NB4 (cell line): Measurements from ENCODE around the gene TMEM253.
A peak's percentile ranks its signal among the peaks of the same experiment; 100 is the strongest.

Source experiments
- DNase-seq: peaks from one replicate; pipeline ENCODE4 v3.0.0; 2010; ENCODE audit warnings: low read depth
- H3K4me3 ChIP-seq: one replicate; pipeline ENCODE4 v1.5.1; 2011; ENCODE audit warnings: mild to moderate bottlenecking, low read depth, low read length, moderate library complexity
- CTCF ChIP-seq: IDR thresholded peaks from one replicate; pipeline ENCODE4 v1.5.1; 2012; ENCODE audit warnings: low read depth, low read length
- MYC ChIP-seq: IDR thresholded peaks from 2 replicates; pipeline ENCODE4 v1.6.1; 2011; ENCODE audit warnings: low read depth, low read length
- POLR2A ChIP-seq: IDR thresholded peaks from 2 replicates; pipeline ENCODE4 v1.6.1; 2011; ENCODE audit warnings: mild to moderate bottlenecking; ENCODE audit not compliant: insufficient read length; ENCODE audit errors: extremely low read depth
- TF ChIP-seq, protein P1 (sequence below): IDR thresholded peaks from 2 replicates; pipeline ENCODE4 v1.6.1; 2011; ENCODE audit warnings: low read depth, low read length

TMEM253 gene

GRCh38 chr14:21061347-21061668, 39.6 kb upstream of the TMEM253 start:
- H3K4me3 ChIP-seq: no peak overlapping the region
- no peak for DNase-seq
- TF ChIP-seq POLR2A (no peak), MYC (no peak), CTCF (no peak)
- TF ChIP-seq, protein P1, sequence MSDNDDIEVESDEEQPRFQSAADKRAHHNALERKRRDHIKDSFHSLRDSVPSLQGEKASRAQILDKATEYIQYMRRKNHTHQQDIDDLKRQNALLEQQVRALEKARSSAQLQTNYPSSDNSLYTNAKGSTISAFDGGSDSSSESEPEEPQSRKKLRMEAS: no peak

DNA sequence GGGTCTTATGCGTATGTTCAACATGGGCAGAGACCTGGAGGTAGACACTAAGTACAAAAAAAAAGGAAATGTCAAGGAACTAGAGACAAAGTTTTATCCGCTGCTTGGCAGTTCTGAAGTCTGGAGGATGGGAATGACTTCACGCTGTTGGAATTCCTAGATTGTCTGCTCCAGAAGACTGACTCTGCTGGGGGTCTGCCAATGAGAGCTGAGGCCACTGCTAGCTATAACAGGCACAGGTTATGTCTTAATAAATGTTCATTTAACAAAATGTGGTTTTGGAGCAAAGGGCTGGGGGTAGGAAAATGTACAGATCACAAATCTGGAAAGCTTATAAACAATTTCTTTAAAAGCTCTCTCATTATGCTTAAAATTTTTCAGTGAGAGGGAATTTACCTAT, 37.4 kb upstream of the TMEM253 start:
- TF ChIP-seq MYC (no peak), CTCF (no peak), POLR2A (no peak)
- TF ChIP-seq, protein P1: no peak
- no peak overlapping the region for H3K4me3 ChIP-seq
- no peak for DNase-seq

DNA sequence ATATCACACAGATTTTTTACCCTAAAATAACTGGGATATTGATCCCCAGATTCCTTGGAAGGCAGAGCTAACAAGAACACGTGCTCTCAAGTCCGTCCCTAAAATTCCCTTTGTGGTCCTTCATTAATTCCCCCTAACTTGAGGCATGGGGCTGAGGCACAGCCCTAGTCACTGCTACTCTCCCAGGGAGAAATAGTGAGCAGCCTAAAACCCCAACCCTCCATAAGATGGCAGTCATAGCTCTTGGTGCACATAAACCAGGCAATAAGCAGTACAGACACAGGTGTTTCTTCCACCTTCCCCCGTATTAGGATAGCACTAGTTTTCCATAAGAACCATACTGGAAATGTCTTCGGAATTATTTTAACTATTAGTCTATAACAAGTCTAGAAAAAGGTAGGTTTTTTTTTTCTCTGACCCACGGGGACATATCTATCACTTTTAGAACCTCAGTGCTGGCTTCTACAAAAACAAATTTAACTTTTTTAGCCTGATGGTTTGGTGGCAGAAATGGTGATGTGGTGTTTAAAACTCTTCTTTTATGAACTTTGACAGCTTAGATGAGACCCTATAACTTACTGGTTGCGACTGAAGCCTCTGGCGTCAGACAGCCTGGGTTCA, 33.9 kb upstream of the TMEM253 start:
- TF ChIP-seq CTCF: peak; percentile 31
- TF ChIP-seq POLR2A: no peak
- peak; percentile 31 for DNase-seq
- H3K4me3 ChIP-seq: no peak overlapping the region

GRCh38 chr14:21068521-21069387, 32.1 kb upstream of the TMEM253 start:
- peak; percentile 85 for DNase-seq
- no peak overlapping the region for H3K4me3 ChIP-seq
- TF ChIP-seq CTCF (peak; percentile 60), POLR2A (no peak)
- TF ChIP-seq, protein P1: peak; percentile 21; the same call in 1 of the 2 replicates

GRCh38 chr14:21069388-21070082, 31.3 kb upstream of the TMEM253 start:
- DNase-seq: peak; percentile 12
- no peak for TF ChIP-seq MYC
- TF ChIP-seq, protein P1: no peak
- no peak for TF ChIP-seq POLR2A
- no peak for TF ChIP-seq CTCF
- H3K4me3 ChIP-seq: peak overlapping the region; percentile 56
